Measurements from ENCODE around the gene TOM1L1.

GRCh38 chr17:54863176-54863575 is 37.5 kb upstream of the TOM1L1 start:
- TF ChIP-seq POLR2A (IDR thresholded peaks at IDR 0.05) (no peak), POLR2AphosphoS5 (IDR thresholded peaks at IDR 0.05; ENCODE audit: insufficient read depth in 1 of 2, low read depth in 1 of 2) (no peak), CTCF (IDR thresholded peaks at IDR 0.05) (no peak)

All from vagina (tissue), 2 donors.